ENCODE results near the gene THG1L.
A peak's percentile ranks its signal among the peaks of the same experiment; 100 is the strongest.

Gene THG1L

GRCh38 chr5:157729858-157730257, 1.4 kb upstream of the THG1L start:
- H3K9ac ChIP-seq (ENCODE audit: low read length): no peak overlapping the region
- H3K4me3 ChIP-seq (ENCODE audit: low read depth, low read length): no peak overlapping the region
- H3K27me3 ChIP-seq (ENCODE audit: control insufficient read depth, insufficient read depth, low read length): no peaks in the 10 kb centered on the region
- H3K36me3 ChIP-seq (ENCODE audit: control insufficient read depth, insufficient read depth, low read length): peaks cover 17% of the 10 kb centered on the region
- H3K4me1 ChIP-seq (ENCODE audit: control insufficient read depth, insufficient read depth, low read length): 0 out of 2 replicates have a peak, but pooled peaks cover 2% of the 10 kb centered on the region
- H3K27ac ChIP-seq (ENCODE audit: low read depth, low read length): no peak overlapping the region
- H3K9me3 ChIP-seq (ENCODE audit: control insufficient read depth, insufficient read depth, low read depth, low read length): peaks cover 4% of the 10 kb centered on the region; the same call in 1 of the 2 replicates

- H3K9me3 ChIP-seq (ENCODE audit: control insufficient read depth, insufficient read depth, low read depth, low read length): peaks cover 4% of the 10 kb centered on the region; the same call in 1 of the 2 replicates
- 0 out of 2 replicates have a peak, but pooled peaks cover 2% of the 10 kb centered on the region for H3K4me1 ChIP-seq (ENCODE audit: control insufficient read depth, insufficient read depth, low read length)
- no peak overlapping the region for H3K27ac ChIP-seq (ENCODE audit: low read depth, low read length)
- no peak overlapping the region for H3K9ac ChIP-seq (ENCODE audit: low read length)
- H3K4me3 ChIP-seq (ENCODE audit: low read depth, low read length): peak overlapping the region; percentile 90
- no peaks in the 10 kb centered on the region for H3K27me3 ChIP-seq (ENCODE audit: control insufficient read depth, insufficient read depth, low read length)
- peaks cover 20% of the 10 kb centered on the region for H3K36me3 ChIP-seq (ENCODE audit: control insufficient read depth, insufficient read depth, low read length)
These were observed 334 bp upstream of the THG1L start for GRCh38 chr5:157730900-157731271.

GRCh38 chr5:157732130-157732514, 902 bp downstream of the THG1L start:
- Histone ChIP-seq H3K9me3 (ENCODE audit: control insufficient read depth, insufficient read depth, low read depth, low read length) (peaks cover 4% of the 10 kb centered on the region; the same call in 1 of the 2 replicates), H3K27ac (ENCODE audit: low read depth, low read length) (no peak overlapping the region), H3K36me3 (ENCODE audit: control insufficient read depth, insufficient read depth, low read length) (peaks cover 26% of the 10 kb centered on the region), H3K9ac (ENCODE audit: low read length) (no peak overlapping the region), H3K27me3 (ENCODE audit: control insufficient read depth, insufficient read depth, low read length) (no peaks in the 10 kb centered on the region), H3K4me1 (ENCODE audit: control insufficient read depth, insufficient read depth, low read length) (0 out of 2 replicates have a peak, but pooled peaks cover 2% of the 10 kb centered on the region), H3K4me3 (ENCODE audit: low read depth, low read length) (peak overlapping the region; percentile 90)

- H3K27me3 ChIP-seq (ENCODE audit: control insufficient read depth, insufficient read depth, low read length): no peaks in the 10 kb centered on the region
- no peak overlapping the region for H3K4me3 ChIP-seq (ENCODE audit: low read depth, low read length)
- no peak overlapping the region for H3K9ac ChIP-seq (ENCODE audit: low read length)
- peaks cover 4% of the 10 kb centered on the region; the same call in 1 of the 2 replicates for H3K9me3 ChIP-seq (ENCODE audit: control insufficient read depth, insufficient read depth, low read depth, low read length)
- no peak overlapping the region for H3K27ac ChIP-seq (ENCODE audit: low read depth, low read length)
- peaks cover 32% of the 10 kb centered on the region for H3K36me3 ChIP-seq (ENCODE audit: control insufficient read depth, insufficient read depth, low read length)
- H3K4me1 ChIP-seq (ENCODE audit: control insufficient read depth, insufficient read depth, low read length): 0 out of 2 replicates have a peak, but pooled peaks cover 2% of the 10 kb centered on the region
These were observed 1.5 kb downstream of the THG1L start for GRCh38 chr5:157732596-157733262.

GRCh38 chr5:157734436-157734835, 3.2 kb downstream of the THG1L start:
- Histone ChIP-seq H3K36me3 (ENCODE audit: control insufficient read depth, insufficient read depth, low read length) (peaks cover 47% of the 10 kb centered on the region), H3K4me1 (ENCODE audit: control insufficient read depth, insufficient read depth, low read length) (0 out of 2 replicates have a peak, but pooled peaks cover 2% of the 10 kb centered on the region), H3K9ac (ENCODE audit: low read length) (no peak overlapping the region), H3K27me3 (ENCODE audit: control insufficient read depth, insufficient read depth, low read length) (no peaks in the 10 kb centered on the region), H3K9me3 (ENCODE audit: control insufficient read depth, insufficient read depth, low read depth, low read length) (no peaks in the 10 kb centered on the region), H3K27ac (ENCODE audit: low read depth, low read length) (no peak overlapping the region), H3K4me3 (ENCODE audit: low read depth, low read length) (no peak overlapping the region)

- Histone ChIP-seq H3K9me3 (ENCODE audit: control insufficient read depth, insufficient read depth, low read depth, low read length) (no peaks in the 10 kb centered on the region), H3K27ac (ENCODE audit: low read depth, low read length) (no peak overlapping the region), H3K4me3 (ENCODE audit: low read depth, low read length) (no peak overlapping the region), H3K36me3 (ENCODE audit: control insufficient read depth, insufficient read depth, low read length) (peaks cover 53% of the 10 kb centered on the region), H3K27me3 (ENCODE audit: control insufficient read depth, insufficient read depth, low read length) (no peaks in the 10 kb centered on the region), H3K9ac (ENCODE audit: low read length) (no peak overlapping the region), H3K4me1 (ENCODE audit: control insufficient read depth, insufficient read depth, low read length) (0 out of 2 replicates have a peak, but pooled peaks cover 2% of the 10 kb centered on the region)
These were observed 4.8 kb downstream of the THG1L start for GRCh38 chr5:157735991-157736390.

GRCh38 chr5:157739388-157740228, 8.4 kb downstream of the THG1L start:
- Histone ChIP-seq H3K9me3 (ENCODE audit: control insufficient read depth, insufficient read depth, low read depth, low read length) (no peaks in the 10 kb centered on the region), H3K9ac (ENCODE audit: low read length) (no peak overlapping the region), H3K27ac (ENCODE audit: low read depth, low read length) (no peak overlapping the region), H3K27me3 (ENCODE audit: control insufficient read depth, insufficient read depth, low read length) (peaks cover 7% of the 10 kb centered on the region), H3K36me3 (ENCODE audit: control insufficient read depth, insufficient read depth, low read length) (peaks cover 36% of the 10 kb centered on the region), H3K4me3 (ENCODE audit: low read depth, low read length) (no peak overlapping the region), H3K4me1 (ENCODE audit: control insufficient read depth, insufficient read depth, low read length) (0 out of 2 replicates have a peak, but pooled peaks cover 3% of the 10 kb centered on the region)

- H3K9ac ChIP-seq (ENCODE audit: low read length): no peak overlapping the region
- no peak overlapping the region for H3K4me3 ChIP-seq (ENCODE audit: low read depth, low read length)
- peaks cover 13% of the 10 kb centered on the region for H3K27me3 ChIP-seq (ENCODE audit: control insufficient read depth, insufficient read depth, low read length)
- peaks cover 33% of the 10 kb centered on the region for H3K36me3 ChIP-seq (ENCODE audit: control insufficient read depth, insufficient read depth, low read length)
- H3K9me3 ChIP-seq (ENCODE audit: control insufficient read depth, insufficient read depth, low read depth, low read length): no peaks in the 10 kb centered on the region
- H3K4me1 ChIP-seq (ENCODE audit: control insufficient read depth, insufficient read depth, low read length): 0 out of 2 replicates have a peak, but pooled peaks cover 7% of the 10 kb centered on the region
- H3K27ac ChIP-seq (ENCODE audit: low read depth, low read length): no peak overlapping the region
These were observed 9.0 kb downstream of the THG1L start for GRCh38 chr5:157740229-157740610.

- Histone ChIP-seq H3K4me3 (ENCODE audit: low read depth, low read length) (no peak overlapping the region), H3K36me3 (ENCODE audit: control insufficient read depth, insufficient read depth, low read length) (peaks cover 32% of the 10 kb centered on the region), H3K27me3 (ENCODE audit: control insufficient read depth, insufficient read depth, low read length) (peaks cover 15% of the 10 kb centered on the region), H3K27ac (ENCODE audit: low read depth, low read length) (no peak overlapping the region), H3K9me3 (ENCODE audit: control insufficient read depth, insufficient read depth, low read depth, low read length) (no peaks in the 10 kb centered on the region), H3K4me1 (ENCODE audit: control insufficient read depth, insufficient read depth, low read length) (0 out of 2 replicates have a peak, but pooled peaks cover 7% of the 10 kb centered on the region), H3K9ac (ENCODE audit: low read length) (no peak overlapping the region)
These were observed 9.9 kb downstream of the THG1L start for GRCh38 chr5:157741131-157741530.

- Histone ChIP-seq H3K9ac (ENCODE audit: low read length) (peak within 1 kb of the TSS; percentile 57), H3K4me1 (ENCODE audit: control insufficient read depth, insufficient read depth, low read length) (0 out of 2 replicates have a peak, but pooled peaks cover 7% of the 10 kb centered on the region), H3K9me3 (ENCODE audit: control insufficient read depth, insufficient read depth, low read depth, low read length) (no peaks in the 10 kb centered on the region), H3K27ac (ENCODE audit: low read depth, low read length) (no peak within 1 kb of the TSS), H3K4me3 (ENCODE audit: low read depth, low read length) (peak within 1 kb of the TSS; percentile 81), H3K27me3 (ENCODE audit: control insufficient read depth, insufficient read depth, low read length) (peaks cover 15% of the 10 kb centered on the region), H3K36me3 (ENCODE audit: control insufficient read depth, insufficient read depth, low read length) (peaks cover 14% of the 10 kb centered on the region)
These were observed 12.2 kb downstream of the THG1L start, which contains the start of gene LSM11 for GRCh38 chr5:157743163-157744050. Gene LSM11, plus strand, starts transcription at chr5:157743712. Its CDS starts 39 bp downstream, at chr5:157743751.
